OCI-LY3 (cell line): ENCODE results near the gene RAB8B.
A peak's percentile ranks its signal among the peaks of the same experiment; 100 is the strongest.

Experiments used
- H2AFZ ChIP-seq: fragments of 200-600, 300-600 bp; shearing (Covaris generic); 2 replicates; pipeline ENCODE4 v1.6.0; 2014; ENCODE audit warnings: antibody characterized with exemption, low read depth, low read length
- H3K27ac ChIP-seq: fragments of 200-600, 300-600 bp; sonication (generic); 2 replicates; pipeline ENCODE4 v1.5.1; 2014; ENCODE audit warnings: mild to moderate bottlenecking, low read length, moderate library complexity, mixed read lengths
- H3K27me3 ChIP-seq: fragments of 200-600, 300-600 bp; sonication (generic); 2 replicates; pipeline ENCODE4 v1.6.1; 2014; ENCODE audit warnings: low read depth, low read length, mixed read lengths
- H3K36me3 ChIP-seq: fragments of 200-600, 300-600 bp; sonication (generic); replicated peaks from 2 replicates; pipeline ENCODE3; 2014; ENCODE audit warnings: low read depth, low read length, mixed read lengths
- H3K4me1 ChIP-seq: fragments of 300-600, 200-600 bp; sonication (generic); 2 replicates; pipeline ENCODE4 v1.6.1; 2014; ENCODE audit warnings: low read length, mixed read lengths
- H3K4me2 ChIP-seq: fragments of 200-600, 300-600 bp; sonication (generic); 2 replicates; pipeline ENCODE4 v1.6.1; 2014; ENCODE audit warnings: low read length, mixed read lengths
- H3K4me3 ChIP-seq: fragments of 300-600, 200-600 bp; sonication (generic); 2 replicates; pipeline ENCODE4 v1.5.1; 2014; ENCODE audit warnings: antibody characterized with exemption, mild to moderate bottlenecking, low read length, moderate library complexity
- H3K79me2 ChIP-seq: fragments of 300-600, 200-600 bp; shearing (Covaris generic); 2 replicates; pipeline ENCODE4 v1.6.1; 2014; ENCODE audit warnings: mild to moderate bottlenecking, low read length, mixed read lengths
- H3K9ac ChIP-seq: fragments of 300-600, 200-600 bp; shearing (Covaris generic); 2 replicates; pipeline ENCODE4 v1.6.0; 2014; ENCODE audit warnings: mild to moderate bottlenecking, low read length, moderate library complexity
- H3K9me3 ChIP-seq: fragments of 200-600, 300-600 bp; shearing (Covaris generic); 2 replicates; pipeline ENCODE4 v1.6.1; 2014; ENCODE audit warnings: low read length, mixed read lengths; ENCODE audit not compliant: insufficient read depth
- H4K20me1 ChIP-seq: fragments of 200-600, 300-600 bp; sonication (generic); 2 replicates; pipeline ENCODE4 v1.6.1; 2016; ENCODE audit warnings: low read length, mixed read lengths; ENCODE audit not compliant: insufficient read depth
- CTCF ChIP-seq: fragments of 200-600, 300-600 bp; sonication (generic); IDR thresholded peaks from 2 replicates; pipeline ENCODE4 v1.5.1; 2014; ENCODE audit warnings: antibody characterized with exemption, low read length, low read depth
- EZH2phosphoT487 ChIP-seq: fragments of 200-600 bp; shearing (Covaris generic); IDR thresholded peaks from 2 replicates; pipeline ENCODE4 v1.6.1; 2018; ENCODE audit warnings: antibody characterized with exemption, mixed run types, low read depth

Gene RAB8B

GRCh38 chr15:63288342-63288741 lies 98.9 kb downstream of the RAB8B start:
- Histone ChIP-seq H3K9ac (no peak overlapping the region), H3K27me3 (no peaks in the 10 kb centered on the region), H3K4me3 (no peak overlapping the region), H3K79me2 (no peaks in the 10 kb centered on the region), H2AFZ (no peak overlapping the region), H4K20me1 (no peaks in the 10 kb centered on the region), H3K4me1 (peaks cover 5% of the 10 kb centered on the region; the same call in 1 of the 2 replicates), H3K9me3 (no peaks in the 10 kb centered on the region), H3K36me3 (no peaks in the 10 kb centered on the region), H3K4me2 (peak overlapping the region; percentile 17), H3K27ac (no peak overlapping the region)
- TF ChIP-seq EZH2phosphoT487, result no peak
- no peak for TF ChIP-seq CTCF

GRCh38 chr15:63288778-63289378 lies 99.5 kb downstream of the RAB8B start:
- H4K20me1 ChIP-seq, result no peaks in the 10 kb centered on the region
- H3K36me3 ChIP-seq, result no peaks in the 10 kb centered on the region
- H3K4me1 ChIP-seq, result peaks cover 5% of the 10 kb centered on the region; the same call in 1 of the 2 replicates
- no peak overlapping the region for H3K27ac ChIP-seq
- H3K27me3 ChIP-seq, result no peaks in the 10 kb centered on the region
- no peak overlapping the region for H2AFZ ChIP-seq
- H3K9ac ChIP-seq, result no peak overlapping the region
- no peaks in the 10 kb centered on the region for H3K9me3 ChIP-seq
- H3K79me2 ChIP-seq, result no peaks in the 10 kb centered on the region
- TF ChIP-seq EZH2phosphoT487 (no peak), CTCF (peak; percentile 89)
- no peak overlapping the region for H3K4me3 ChIP-seq
- H3K4me2 ChIP-seq, result peak overlapping the region; percentile 17

GRCh38 chr15:63291507-63291906 lies 102.1 kb downstream of the RAB8B start:
- no peak overlapping the region for H3K27ac ChIP-seq
- H3K4me2 ChIP-seq, result no peak overlapping the region
- H3K9me3 ChIP-seq, result no peaks in the 10 kb centered on the region

GRCh38 chr15:63292241-63292640 lies 102.8 kb downstream of the RAB8B start:
- Histone ChIP-seq H3K27me3 (no peaks in the 10 kb centered on the region), H3K79me2 (no peaks in the 10 kb centered on the region), H3K4me1 (peaks cover 5% of the 10 kb centered on the region; the same call in 1 of the 2 replicates), H3K4me3 (no peak overlapping the region), H3K36me3 (peaks cover 2% of the 10 kb centered on the region), H2AFZ (no peak overlapping the region), H3K27ac (no peak overlapping the region), H4K20me1 (no peaks in the 10 kb centered on the region), H3K9me3 (no peaks in the 10 kb centered on the region), H3K9ac (no peak overlapping the region), H3K4me2 (no peak overlapping the region)
- TF ChIP-seq CTCF (no peak), EZH2phosphoT487 (no peak)

More at GRCh38 chr15:63291507-63291906, 102.1 kb downstream of the RAB8B start:
- Histone ChIP-seq H3K79me2 (no peaks in the 10 kb centered on the region), H3K4me3 (no peak overlapping the region), H3K27me3 (no peaks in the 10 kb centered on the region), H3K9ac (no peak overlapping the region), H3K36me3 (peaks cover 2% of the 10 kb centered on the region), H4K20me1 (no peaks in the 10 kb centered on the region), H2AFZ (no peak overlapping the region), H3K4me1 (peaks cover 5% of the 10 kb centered on the region; the same call in 1 of the 2 replicates)
- TF ChIP-seq EZH2phosphoT487 (no peak), CTCF (no peak)
